Measurements from ENCODE around the gene E2F3.
A peak's percentile ranks its signal among the peaks of the same experiment; 100 is the strongest.

Gene E2F3

DNA sequence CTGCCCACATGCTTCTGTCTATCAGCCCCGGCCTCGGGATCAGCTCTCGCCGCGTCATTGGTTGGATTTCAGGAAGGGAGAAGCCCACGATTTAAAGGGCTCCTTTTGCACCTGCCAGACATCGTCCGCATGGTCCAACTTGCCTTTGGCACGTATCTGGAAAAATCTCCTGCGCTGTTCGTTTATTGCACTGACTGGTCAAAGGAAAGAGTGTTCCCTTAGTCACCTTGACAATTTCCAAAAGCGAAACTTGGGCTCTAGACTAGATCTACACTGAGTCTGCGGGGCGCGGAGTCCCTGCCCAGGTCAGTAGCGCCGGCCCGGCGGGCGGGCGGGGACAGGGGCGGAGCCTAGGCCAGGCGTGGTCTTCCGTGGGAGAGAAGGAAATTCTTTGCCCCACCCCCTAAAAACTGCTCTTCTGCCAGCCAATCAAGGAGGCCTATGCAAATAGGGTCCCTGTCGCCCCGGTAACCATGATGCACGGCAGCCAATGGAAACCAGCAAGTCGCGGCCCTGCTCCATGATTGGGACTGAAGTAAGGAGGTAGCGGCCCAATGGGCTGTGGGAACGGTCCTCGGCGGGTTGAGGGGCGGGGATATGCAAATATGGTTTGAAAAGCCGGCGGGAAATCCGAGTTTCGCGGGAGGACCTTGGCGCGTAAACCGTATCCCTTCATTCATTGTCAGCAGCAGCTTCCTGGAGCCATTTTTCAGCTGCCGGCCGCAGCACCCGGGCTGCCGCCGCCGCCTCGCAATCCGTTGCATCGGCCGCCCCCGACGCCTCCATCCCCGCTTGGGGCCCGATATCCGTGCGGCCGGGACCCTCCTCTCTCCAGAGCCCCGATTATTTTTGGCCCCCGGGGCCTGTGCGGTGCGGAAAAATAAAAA is at the start of gene E2F3:
Gene E2F3, plus strand, starts transcription at position 675 of the 887 bp plus-strand sequence. CDS start 354 bp downstream, outside the sequence.
- peak; percentile 98 to 100 for DNase-seq

DNA sequence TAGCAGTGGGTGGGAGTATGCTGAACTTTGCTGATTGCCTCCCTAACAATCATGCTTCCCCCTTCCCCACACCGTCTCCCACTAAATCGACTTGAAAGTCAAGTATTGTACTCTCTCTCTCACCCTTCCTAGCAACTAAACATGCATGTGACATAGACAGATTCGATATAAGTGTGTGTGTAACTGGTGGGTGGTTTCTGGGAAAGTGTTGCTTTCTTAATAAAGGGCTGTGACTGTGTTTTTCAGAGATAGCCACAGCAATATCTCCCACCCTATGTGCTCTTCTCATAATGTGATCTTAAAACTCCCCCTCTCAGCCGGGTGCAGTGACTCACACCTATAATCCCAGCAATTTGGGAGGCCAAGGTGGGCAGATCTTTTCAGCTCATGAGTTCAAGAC is 49.3 kb upstream of the E2F3 start:
- DNase-seq, result no peak

DNA sequence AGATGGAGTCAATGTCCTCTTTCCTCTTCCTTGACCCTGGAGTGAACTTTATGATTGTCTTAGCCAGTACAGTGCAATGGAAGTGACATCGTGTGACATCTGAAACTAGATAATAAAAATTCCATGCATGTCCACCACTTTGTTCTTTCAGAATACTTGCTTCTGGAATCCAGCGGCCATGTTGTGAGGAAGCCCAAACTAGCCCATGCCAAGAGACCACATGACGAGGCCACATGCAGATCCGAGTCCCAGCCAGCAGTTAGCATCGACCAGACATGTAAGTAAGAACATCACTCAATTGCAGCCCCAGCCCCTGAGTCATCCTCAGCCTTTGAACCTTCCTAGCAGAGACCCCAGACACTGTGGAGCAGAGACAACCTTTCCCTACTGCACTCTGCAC is 48.5 kb upstream of the E2F3 start:
- no peak for DNase-seq

DNA sequence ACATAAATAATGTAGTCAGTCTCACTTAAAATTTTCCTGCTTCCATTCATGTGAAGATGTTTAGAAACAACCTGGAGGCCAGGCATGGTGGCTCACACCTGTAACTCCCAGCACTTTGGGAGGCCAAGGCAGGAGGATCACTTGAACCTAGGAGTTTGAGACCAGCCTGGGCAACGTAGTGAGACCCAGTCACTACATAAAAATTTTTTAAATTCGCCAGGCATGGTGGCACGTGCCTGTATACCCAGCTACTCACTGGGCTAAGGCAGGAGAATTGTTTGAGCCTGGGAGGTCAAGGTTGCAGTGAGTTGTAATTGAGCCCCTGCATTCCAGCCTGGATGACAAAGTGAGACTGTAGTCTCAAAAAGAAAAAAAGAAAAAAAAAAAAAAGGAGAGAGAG is 47.3 kb upstream of the E2F3 start:
- no peak for DNase-seq

DNA sequence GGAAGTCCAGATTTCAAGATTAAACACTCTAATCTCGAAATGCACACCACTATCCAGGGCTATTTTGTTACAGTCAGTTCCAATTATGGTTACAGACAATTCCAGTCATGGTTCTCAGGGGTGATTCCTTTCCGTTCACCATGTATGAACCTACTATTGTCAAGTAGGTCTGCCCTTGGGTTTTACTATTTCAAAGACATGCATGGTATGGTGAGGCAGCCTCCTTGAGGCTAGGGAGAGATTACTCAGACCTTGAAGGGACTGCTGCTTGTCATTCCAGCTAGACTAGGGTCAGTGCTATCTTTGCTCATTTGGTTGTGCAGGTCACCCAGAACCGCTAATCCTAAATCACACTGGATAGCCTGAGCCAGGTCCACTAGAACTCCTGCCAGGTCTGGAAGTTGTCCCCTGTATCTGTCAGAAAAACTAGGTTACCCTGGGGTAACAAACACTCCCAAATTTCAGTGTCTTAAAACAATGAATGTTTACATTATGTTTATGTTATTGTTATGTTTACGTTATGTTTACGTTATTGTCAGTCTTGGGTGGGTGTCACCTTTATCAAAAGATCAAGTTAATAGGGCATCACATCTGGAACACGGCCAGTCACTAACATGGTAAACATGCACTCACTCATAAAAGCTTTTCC is 41.1 kb upstream of the E2F3 start:
- no peak for DNase-seq

DNA sequence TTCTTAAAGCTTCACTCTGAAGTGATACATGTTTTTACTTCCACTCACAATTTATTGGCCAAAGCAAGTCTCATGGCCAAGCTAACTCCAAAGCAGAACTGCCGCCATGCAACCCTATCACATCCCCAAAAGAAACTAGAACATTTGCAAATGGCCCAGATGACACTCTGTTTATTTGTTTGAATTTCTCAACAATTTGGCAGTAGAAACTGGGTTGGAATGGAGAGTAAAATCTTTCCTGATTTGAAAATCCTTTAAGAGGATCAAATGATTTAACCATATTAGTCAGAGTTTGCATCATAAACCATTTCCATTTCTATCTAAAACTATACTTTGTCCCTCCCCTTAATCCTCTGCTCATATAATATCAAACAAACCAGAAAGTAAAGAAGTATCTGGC is 39.1 kb upstream of the E2F3 start:
- no peak for DNase-seq

DNA sequence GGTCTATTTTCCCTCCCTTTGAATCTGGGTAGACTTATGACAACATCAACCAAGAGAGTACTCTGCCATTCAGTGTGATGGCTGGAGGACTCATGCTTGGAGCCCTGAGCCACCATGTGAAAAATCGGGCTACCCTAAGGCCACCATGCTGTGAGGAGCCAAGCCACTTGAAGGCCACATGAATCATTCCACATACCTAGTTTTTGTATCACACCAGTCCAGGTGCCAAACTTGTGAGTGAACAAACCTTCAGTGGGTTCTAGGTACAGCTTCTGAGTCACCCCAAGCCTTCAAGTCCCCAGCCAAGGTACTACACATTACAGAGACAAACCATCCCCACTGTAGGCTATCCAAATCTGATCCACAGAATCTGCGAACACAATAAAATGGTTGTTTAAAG is 37.4 kb upstream of the E2F3 start:
- no peak for DNase-seq

DNA sequence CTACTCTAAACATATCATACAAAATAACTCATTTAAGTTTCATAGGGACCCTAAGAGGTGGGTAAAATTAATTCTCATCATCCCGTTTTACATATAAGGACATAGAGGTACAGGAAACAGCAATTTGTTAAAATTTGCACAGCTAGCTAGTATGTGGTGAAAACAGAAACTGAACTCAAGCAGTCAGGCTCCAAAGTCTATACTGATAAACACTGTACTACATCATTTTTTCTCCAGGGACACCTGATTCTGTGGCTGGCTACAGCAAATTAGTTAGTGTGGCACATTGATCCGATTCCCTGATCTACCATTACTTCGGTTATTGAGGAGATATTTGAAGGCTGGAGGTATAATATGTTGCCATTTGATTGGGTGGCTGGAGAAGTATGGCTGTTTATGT is 36.2 kb upstream of the E2F3 start:
- DNase-seq, result no peak

DNA sequence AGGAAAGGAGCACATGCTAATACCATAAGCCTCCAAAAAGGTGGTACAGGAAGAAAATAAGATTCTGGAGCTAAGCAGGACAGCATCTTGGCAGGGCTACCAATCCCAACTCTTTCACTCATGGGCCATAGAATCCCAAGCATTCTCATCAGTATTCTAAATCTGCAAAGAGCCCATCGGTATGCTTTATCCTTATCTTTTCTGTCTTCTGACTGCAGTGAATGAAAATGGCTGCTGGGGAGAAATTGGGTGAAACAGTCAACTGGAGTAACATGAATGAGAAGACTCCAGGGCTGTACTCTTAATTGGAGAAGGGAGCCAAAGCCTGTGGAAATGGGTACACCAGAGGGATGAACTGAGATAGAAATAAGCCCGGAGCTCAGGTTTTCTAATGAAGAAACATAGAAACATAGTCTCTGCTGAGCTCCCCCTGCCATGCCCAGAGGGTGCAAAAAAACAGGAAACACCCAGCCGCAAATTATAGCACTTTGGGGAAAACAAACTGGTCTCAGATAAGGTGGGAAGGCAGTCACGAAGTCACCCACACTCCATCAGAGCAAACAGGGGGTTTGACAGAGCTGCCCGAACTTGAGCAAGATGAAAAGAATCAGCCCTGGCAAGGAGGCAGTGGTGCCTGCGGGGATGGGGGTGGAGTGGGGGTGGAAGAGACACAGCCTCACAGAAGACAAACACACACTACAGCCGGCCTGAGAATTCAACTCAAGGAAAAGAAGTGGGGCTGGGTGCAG is 35.4 kb upstream of the E2F3 start:
- peak; percentile 35 to 57 for DNase-seq

DNA sequence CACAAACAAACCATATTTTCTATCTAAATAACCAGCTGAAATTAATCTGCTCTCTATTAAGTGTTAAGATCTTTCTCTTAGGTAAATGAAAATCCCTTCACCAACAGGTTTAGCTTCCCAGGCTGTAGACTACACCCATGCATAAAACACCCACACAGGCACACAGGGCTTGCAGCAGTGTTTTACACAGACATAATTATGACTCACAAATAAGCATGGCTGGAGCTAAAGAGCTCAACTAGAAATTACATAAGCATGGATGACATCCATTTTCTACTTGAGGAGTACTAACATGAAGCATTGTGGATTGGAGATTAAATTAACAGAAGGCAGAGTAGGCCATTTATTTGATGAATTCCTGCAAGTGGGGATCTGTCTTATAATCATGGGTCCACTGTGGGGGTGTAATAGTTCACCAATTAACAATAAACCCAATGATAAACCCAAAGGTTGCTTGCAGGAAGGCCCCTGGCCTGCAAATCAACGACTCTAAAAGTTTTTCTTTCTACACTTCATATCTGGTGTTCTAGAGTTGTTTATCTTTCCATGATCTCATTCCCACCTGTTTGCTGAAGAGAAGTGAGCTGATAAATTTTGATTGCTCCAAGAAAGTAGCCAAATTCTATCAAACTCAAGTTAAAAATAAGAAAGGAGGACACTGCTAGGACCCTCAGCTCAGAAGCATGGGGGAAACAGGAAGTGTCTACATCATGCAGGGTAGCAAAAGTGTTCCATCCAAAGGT is 33.8 kb upstream of the E2F3 start:
- DNase-seq, result peak; percentile 43 to 58

DNA sequence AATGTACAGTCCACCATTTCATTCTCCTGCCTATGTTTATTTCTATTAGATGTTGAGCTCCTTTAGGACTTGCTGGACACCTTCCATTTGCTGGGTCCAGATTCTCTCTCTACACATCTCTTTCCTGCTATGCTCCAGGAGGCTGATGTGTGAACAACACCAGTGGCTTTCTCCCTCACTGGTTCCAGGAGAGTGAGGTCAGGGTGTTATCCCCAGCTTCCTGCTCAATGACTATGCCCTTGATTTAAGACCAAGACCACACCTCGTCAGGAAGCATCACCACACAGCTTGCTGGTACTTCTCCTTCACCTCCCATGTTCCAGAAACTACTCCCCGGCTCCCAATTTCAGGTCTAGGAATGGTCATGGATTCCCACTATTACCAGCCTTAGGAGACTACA is 31.3 kb upstream of the E2F3 start:
- DNase-seq, result no peak

DNA sequence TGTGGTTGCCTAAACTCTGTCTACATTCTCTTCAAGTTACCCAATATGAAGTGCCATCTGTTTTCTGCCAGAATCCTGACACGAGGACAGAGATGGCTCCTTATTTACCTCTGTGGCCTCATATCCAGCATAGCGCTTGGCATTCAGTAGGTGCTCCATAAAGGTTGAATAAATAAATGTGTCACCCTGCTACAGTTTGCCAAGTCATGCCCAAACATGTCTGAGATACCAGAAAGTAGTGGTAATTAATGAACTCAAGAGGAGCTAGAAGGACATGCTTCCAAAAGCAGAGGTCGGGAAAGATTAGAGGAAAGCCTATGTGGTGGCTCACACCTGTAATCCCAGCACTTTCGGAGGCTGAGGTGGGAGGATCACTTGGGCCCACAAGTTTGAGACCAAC is 30.9 kb upstream of the E2F3 start:
- no peak for DNase-seq

DNA sequence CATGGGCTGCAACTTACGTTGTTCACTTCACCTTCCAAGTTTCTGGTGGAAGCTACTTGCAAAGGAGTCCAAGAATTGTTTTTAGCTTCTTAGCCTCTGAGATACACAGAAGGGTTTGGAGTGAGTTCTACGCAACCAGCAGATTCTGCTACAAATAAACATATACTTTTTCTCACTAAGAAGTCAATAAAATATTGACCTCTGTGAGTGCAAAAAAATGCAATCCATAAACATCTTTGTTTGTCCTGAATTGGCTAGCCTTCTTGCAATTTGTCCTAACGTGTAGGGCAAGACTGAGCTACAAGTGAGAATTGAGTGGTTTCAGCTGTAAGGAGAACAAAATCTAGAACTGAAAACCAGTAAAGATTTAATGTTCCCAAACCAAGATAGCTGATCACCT is 26.2 kb upstream of the E2F3 start:
- DNase-seq, result no peak

DNA sequence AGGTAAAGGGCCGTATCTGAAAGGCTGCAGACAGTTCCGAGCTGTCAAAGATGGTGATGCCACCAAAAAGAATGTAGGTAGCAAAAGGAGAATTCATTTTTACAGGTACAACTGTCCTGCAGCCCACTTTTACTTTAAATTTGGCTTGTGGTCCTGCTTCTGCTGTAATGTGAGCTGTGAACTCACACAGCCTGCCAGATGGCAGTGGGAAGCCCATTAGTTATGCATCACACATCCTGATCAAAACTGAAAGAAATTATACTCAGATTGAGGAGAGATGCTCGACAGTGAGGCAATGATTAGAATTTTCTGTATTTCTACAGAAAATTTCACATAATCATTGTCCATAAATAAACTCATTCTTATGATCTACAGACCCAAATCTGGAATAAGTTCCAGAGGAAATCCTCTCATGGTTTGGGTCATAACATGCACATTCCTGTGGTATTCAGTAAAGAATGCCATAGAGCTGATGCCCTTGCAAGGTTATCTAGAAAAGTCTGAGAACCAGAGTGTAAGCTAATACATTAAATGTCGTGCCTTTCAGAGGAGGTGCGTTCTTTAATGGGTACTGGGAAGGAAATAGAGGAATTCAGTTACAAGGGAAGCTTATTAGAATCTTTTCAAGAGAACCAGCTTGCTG is 23.9 kb upstream of the E2F3 start:
- DNase-seq, result no peak

DNA sequence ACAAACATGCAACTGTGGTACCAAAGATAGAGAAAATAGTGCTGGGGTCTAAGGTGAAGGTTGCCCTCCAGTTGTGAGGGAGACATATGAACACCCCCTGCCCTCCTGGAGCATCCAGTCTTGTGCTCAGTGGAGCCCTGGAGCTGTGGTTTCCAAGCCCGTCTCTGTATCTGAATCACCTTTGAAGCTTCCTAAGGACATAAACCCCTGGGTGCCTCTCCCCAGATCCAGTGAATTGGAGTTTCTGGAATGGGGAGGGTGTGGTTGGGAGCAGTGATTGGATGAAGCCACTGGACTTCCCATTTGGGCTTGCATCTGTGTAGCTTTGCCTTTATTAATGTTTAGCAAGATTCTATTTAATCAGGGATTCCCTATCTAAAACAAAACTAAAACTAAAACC is 22.4 kb upstream of the E2F3 start:
- DNase-seq, result no peak

DNA sequence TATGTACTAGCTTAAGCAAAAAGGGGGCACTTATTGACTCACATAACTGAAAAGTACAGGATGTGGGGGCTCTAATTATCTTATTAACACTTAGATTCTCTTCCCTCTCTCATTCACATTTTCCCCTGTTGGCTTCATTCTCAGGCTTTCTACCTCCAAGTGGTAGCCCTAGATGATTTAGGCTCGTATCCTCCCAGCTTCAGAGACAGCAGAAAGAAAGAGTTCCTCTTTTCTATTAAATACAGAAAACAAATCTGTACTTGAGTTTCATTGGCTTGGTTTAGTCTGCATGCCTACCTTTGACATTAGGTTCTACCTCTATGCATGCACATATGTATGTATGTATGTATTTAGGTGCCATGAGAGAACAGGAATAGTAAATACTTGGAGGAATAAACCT is 15.5 kb upstream of the E2F3 start:
- no peak for DNase-seq

DNA sequence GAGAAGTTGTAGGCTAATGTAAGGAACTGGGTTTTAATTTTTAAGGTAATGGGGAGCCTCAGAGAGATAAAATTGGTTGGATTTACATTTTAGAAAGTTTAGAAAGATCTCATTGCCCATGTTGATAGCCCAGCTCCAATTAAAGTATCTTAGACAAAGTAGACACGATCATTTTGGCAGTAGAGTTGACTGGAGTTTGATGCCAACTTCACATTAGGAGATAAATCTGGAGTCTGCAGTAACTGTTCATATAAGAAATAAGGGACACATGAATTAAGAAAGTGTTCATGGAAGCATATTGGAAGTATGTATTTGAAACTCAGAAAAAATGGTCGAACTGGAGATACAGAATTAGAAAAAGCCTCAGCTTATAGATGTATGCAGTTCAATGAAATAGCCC is 12.6 kb upstream of the E2F3 start:
- DNase-seq, result no peak

DNA sequence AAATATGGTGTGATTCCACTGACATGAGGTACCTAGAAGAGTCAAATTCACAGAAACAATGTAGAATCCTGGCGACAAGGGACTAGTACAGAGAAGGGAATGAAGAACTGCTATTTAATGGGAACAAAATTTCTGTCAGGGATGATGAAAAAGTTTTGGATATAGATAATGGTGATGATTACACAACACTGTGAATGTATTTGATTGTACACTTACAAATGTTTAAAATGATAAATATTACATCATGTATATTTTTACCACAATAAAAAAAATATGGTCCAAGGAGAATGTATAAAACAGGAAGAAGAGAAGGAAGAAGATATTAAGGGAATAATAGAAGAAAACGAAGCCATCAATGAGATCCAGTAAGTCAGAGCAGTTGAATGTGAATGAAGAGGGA is 8.4 kb upstream of the E2F3 start:
- no peak for DNase-seq

DNA sequence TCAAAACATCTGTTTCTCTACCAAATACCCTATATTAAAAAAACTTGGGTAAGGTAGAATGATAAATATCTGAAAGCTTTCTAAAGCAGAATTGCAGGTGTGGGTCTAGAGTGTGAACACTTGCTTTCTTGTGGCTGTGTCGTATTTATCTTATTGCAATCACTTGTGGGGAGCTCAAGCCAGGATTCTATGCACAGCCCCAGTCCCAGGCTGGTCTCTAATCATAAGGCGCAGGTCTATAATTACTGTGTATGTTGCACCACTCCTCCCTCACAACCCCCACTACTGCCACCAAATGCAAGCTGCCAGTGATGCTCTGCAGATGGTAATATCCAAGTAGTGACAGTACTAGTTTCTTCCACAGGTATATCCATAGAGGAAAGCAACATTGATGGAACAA is 2.2 kb upstream of the E2F3 start:
- no peak for DNase-seq

DNA sequence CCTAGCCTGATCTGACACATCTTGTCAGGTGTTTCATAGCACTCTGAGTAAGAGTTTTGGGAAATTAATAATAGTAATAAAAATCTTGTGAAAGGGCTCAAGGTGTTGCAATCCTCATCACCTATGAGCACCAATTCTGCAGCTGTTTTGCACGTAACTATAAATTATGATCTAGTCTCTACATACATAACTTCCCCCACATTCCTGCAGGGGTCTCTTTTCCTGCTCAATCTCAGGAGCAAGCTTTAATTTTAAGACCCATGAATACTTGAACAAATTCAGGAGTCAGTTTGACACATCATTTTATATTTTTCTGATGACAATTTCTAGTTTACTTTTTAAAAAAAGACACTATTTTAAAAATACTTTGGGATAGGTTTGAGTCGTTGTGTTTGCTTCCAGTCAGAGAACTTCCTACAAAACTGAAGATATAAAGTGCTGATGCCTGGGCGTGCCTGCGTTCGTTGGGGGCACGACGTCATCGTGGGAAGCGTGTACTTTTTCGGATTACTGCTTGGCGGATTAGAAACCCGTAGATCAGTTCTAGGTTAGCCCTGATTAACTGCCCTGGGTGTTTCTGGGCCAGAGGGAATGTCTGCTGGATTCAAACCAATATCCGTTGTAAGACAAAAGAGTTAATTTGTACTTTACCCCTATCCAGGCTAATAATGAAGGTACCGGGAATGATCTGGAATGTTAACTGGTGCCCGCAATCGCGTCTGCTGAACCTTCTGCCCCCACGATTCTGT is 1.0 kb upstream of the E2F3 start:
- DNase-seq, result peak; percentile 36 to 39

DNA sequence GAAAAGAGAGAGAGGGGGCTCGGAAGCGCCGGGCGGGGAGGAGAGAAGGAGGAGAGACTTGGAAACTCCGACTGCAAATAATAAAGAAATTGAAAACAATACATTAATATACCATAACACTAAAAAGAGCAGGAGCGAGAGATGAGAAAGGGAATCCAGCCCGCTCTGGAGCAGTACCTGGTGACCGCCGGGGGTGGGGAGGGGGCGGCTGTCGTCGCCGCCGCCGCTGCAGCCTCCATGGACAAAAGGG is 338 bp downstream of the E2F3 start:
- no peak for DNase-seq

All from activated CD4-positive, alpha-beta T cell treated with anti-CD3 and anti-CD28 coated beads for 4 hours (primary cell).